ENCODE data around the gene ZNF333. TPM values are rescaled to one million over a fixed set of nuclear protein-coding genes. Genes with fewer than 3 reads are reported as not detected.
A peak's percentile ranks its signal among the peaks of the same experiment; 100 is the strongest.

ZNF333 gene
- total RNA-seq, 1 donor from 2014 or later, result 20.4 TPM

DNA sequence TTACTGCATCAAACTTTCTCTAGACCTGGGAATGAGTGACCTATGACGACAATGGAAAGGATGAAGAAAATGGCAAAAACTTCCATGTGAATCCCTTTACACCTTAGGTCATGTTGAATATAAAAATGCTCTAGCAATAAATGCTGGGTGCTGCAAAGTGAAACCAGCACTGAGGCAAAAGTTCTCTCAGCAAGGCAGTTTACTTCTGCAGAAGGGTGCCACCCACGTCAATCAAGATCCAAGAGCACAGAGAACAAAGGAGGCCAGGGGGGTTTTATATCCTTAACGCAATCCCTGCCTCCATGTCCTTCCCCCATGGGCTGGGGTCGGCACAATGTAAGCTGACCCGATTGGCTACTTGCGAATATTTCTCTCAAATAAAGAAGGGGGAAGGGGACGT, 38.7 kb downstream of the ZNF333 start:
- no peak overlapping the region for H3K9ac ChIP-seq
- H3K27ac ChIP-seq, result no peak overlapping the region
- H3F3A ChIP-seq (ENCODE audit: low read depth), result no peaks in the 10 kb centered on the region
- TF ChIP-seq EZH2 (IDR thresholded peaks at IDR 0.05) (no peak), EZH2phosphoT487 (IDR thresholded peaks at IDR 0.05) (no peak)
- TF ChIP-seq, protein P1, sequence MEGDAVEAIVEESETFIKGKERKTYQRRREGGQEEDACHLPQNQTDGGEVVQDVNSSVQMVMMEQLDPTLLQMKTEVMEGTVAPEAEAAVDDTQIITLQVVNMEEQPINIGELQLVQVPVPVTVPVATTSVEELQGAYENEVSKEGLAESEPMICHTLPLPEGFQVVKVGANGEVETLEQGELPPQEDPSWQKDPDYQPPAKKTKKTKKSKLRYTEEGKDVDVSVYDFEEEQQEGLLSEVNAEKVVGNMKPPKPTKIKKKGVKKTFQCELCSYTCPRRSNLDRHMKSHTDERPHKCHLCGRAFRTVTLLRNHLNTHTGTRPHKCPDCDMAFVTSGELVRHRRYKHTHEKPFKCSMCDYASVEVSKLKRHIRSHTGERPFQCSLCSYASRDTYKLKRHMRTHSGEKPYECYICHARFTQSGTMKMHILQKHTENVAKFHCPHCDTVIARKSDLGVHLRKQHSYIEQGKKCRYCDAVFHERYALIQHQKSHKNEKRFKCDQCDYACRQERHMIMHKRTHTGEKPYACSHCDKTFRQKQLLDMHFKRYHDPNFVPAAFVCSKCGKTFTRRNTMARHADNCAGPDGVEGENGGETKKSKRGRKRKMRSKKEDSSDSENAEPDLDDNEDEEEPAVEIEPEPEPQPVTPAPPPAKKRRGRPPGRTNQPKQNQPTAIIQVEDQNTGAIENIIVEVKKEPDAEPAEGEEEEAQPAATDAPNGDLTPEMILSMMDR (IDR thresholded peaks at IDR 0.05), result no peak
- no peaks in the 10 kb centered on the region for H3K4me1 ChIP-seq
- no peak overlapping the region for H3K4me3 ChIP-seq
- H3K4me2 ChIP-seq, result no peak overlapping the region
- no peaks in the 10 kb centered on the region for H3K27me3 ChIP-seq
- no peak overlapping the region for H2AFZ ChIP-seq (replicated peaks)
- no peak overlapping the region for H3K4me3 Mint-ChIP-seq
- H4K20me1 ChIP-seq (ENCODE audit: low read depth), result no peaks in the 10 kb centered on the region
- DNase-seq (ENCODE audit: low spot score), result no peak
- no peak overlapping the region for H3K27ac Mint-ChIP-seq
- no peaks in the 10 kb centered on the region for H3K4me1 Mint-ChIP-seq
- no peaks in the 10 kb centered on the region for H3K9me3 ChIP-seq (ENCODE audit: low read depth)
- H3K36me3 Mint-ChIP-seq, result no peaks in the 10 kb centered on the region
- H3K36me3 ChIP-seq, result no peaks in the 10 kb centered on the region
- H3K79me2 ChIP-seq (ENCODE audit: low read depth), result no peaks in the 10 kb centered on the region
- peaks cover 34% of the 10 kb centered on the region for H3K9me3 Mint-ChIP-seq
- H3K27me3 Mint-ChIP-seq (ENCODE audit: insufficient read depth, low read depth), result peaks cover 4% of the 10 kb centered on the region

DNA sequence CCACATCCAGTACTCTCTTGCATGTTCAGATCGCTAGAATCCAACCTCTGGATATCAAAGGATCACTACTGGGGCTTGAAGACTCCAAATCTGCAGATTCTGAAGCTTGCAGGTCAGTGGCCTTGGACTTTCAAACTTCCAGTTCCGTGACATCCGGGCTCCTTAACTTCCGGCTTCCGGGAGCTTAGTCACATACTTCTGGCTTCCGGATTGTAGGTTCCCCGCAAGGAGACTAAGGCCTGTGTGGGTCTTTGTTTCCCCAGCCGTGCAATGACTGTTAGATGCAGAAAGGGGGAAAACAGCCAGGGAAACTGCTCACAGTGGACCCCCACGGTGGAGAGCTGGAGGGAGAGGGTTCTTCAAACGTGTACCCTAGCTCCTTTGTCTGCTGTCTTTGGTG, 41.4 kb downstream of the ZNF333 start:
- peaks cover 7% of the 10 kb centered on the region for H3K27me3 Mint-ChIP-seq (ENCODE audit: insufficient read depth, low read depth)
- no peak for TF ChIP-seq EZH2 (IDR thresholded peaks at IDR 0.05)
- no peak for TF ChIP-seq EZH2phosphoT487 (IDR thresholded peaks at IDR 0.05)
- TF ChIP-seq, protein P1 (IDR thresholded peaks at IDR 0.05), result no peak
- no peak overlapping the region for H3K4me3 Mint-ChIP-seq
- Histone ChIP-seq H3K9me3 (ENCODE audit: low read depth) (no peaks in the 10 kb centered on the region), H2AFZ (replicated peaks) (peak overlapping the region; percentile 60), H3K27me3 (no peaks in the 10 kb centered on the region), H4K20me1 (ENCODE audit: low read depth) (no peaks in the 10 kb centered on the region), H3K79me2 (ENCODE audit: low read depth) (no peaks in the 10 kb centered on the region), H3K4me3 (no peak overlapping the region), H3F3A (ENCODE audit: low read depth) (no peaks in the 10 kb centered on the region), H3K36me3 (no peaks in the 10 kb centered on the region), H3K9ac (no peak overlapping the region), H3K4me1 (no peaks in the 10 kb centered on the region), H3K4me2 (no peak overlapping the region), H3K27ac (no peak overlapping the region)
- DNase-seq (ENCODE audit: low spot score), result no peak
- no peaks in the 10 kb centered on the region for H3K36me3 Mint-ChIP-seq
- H3K9me3 Mint-ChIP-seq, result peaks cover 21% of the 10 kb centered on the region
- H3K27ac Mint-ChIP-seq, result no peak overlapping the region
- H3K4me1 Mint-ChIP-seq, result no peaks in the 10 kb centered on the region

DNA sequence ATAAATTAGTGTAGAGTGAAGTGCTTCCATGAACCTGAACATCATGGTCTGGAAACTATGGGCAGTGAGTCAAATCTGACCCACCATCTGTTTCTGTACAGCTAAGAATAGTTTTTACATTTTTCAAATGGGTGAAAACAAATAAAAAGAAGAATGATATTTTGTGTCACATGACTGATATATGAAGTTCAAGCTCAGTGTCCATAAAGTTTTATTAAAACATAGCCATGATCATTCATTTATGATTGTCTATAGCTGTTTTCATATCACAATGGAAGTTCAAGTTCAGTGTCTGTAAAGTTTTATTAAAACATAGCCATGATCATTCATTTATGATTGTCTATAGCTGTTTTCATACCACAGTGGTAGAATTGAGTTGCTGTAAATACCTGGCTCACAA, 42.7 kb downstream of the ZNF333 start:
- peaks cover 10% of the 10 kb centered on the region for H3K27me3 Mint-ChIP-seq (ENCODE audit: insufficient read depth, low read depth)
- TF ChIP-seq, protein P1 (IDR thresholded peaks at IDR 0.05), result no peak
- TF ChIP-seq EZH2phosphoT487 (IDR thresholded peaks at IDR 0.05) (no peak), EZH2 (IDR thresholded peaks at IDR 0.05) (no peak)
- DNase-seq (ENCODE audit: low spot score), result no peak
- no peaks in the 10 kb centered on the region for H3F3A ChIP-seq (ENCODE audit: low read depth)
- no peaks in the 10 kb centered on the region for H3K27me3 ChIP-seq
- H3K79me2 ChIP-seq (ENCODE audit: low read depth), result no peaks in the 10 kb centered on the region
- no peaks in the 10 kb centered on the region for H3K36me3 ChIP-seq
- H2AFZ ChIP-seq (replicated peaks), result no peak overlapping the region
- H3K4me3 ChIP-seq, result no peak overlapping the region
- no peak overlapping the region for H3K9ac ChIP-seq
- peaks cover 15% of the 10 kb centered on the region for H3K9me3 Mint-ChIP-seq
- no peaks in the 10 kb centered on the region for H3K36me3 Mint-ChIP-seq
- no peaks in the 10 kb centered on the region for H3K4me1 ChIP-seq
- no peaks in the 10 kb centered on the region for H3K4me1 Mint-ChIP-seq
- no peak overlapping the region for H3K27ac Mint-ChIP-seq
- H4K20me1 ChIP-seq (ENCODE audit: low read depth), result no peaks in the 10 kb centered on the region
- no peaks in the 10 kb centered on the region for H3K9me3 ChIP-seq (ENCODE audit: low read depth)
- H3K27ac ChIP-seq, result no peak overlapping the region
- H3K4me2 ChIP-seq, result no peak overlapping the region
- no peak overlapping the region for H3K4me3 Mint-ChIP-seq
